NCI-H345 (cell line): ENCODE data around the gene BRDT.
"Not testable (repeated sequence)": the region's sequence is repeated elsewhere in the genome, so short reads cannot be mapped to it uniquely, and the experiment has no call there.

ENCODE experiments used
- DNase-seq: peaks from one replicate; lab custom pipeline; 2025; lab: John Stamatoyannopoulos, UW

BRDT gene

DNA sequence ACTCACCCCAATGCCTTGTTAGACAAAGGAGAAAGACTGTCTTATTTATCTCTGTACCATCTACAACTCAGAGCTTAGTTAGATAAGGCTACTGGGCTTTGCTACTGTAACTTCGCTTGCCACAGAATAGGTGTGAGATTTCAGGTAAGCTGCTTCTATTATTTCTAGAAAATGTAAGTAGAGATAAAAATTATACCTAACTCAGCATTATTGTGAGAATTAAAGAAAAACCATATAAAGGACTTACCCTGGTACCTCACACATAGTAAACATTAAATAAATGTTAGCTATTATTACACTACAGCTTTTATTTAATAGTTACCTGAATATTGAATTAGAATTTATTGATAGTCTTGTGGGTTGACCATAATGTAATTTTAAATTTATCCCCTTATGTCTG lies 44.1 kb downstream of the BRDT start:
- no peak for DNase-seq

DNA sequence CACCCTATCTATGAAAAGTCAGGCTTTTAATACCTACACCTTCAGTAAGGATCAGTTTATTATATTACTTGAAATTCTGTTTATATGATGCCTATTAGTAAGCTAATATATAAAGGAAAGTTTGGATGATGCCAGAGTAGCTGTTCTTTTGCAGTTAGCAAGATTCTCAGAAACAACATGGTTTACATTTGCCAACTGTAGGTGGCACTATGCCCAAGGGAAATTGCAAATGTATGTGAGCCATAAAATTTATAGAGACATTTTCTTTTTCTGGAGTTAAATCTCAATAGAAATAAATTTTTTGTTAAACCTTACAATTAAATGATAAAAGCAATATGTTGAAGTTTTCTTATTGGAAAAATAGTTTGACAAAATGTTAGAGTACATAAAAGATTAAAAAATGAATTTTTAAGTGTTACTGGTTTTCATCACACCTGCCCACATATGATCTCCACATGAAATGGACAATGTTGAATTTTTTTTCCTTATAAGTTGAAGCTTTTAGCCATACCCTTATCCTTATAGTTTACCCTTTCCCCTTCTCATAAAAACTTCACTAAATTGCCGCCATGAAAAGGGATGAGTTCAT lies 48.5 kb downstream of the BRDT start:
- DNase-seq, result peak; percentile 50

DNA sequence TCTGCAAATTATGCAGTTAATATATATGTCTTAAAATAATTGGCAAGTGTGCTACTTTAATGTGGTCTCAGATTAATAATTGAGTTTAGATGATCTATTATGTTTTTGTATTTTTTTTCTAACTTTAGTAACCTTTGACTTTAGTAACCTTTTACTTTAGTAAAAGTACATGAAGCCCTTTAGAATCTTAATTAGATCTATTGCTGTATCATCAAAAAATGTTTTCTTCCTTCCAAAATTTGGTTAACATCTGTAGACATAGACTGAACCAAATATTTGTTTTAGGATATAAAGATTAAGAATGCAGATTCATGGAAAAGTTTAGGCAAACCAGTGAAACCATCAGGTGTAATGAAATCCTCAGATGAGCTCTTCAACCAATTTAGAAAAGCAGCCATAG lies 54.9 kb downstream of the BRDT start:
- DNase-seq, result no peak

DNA sequence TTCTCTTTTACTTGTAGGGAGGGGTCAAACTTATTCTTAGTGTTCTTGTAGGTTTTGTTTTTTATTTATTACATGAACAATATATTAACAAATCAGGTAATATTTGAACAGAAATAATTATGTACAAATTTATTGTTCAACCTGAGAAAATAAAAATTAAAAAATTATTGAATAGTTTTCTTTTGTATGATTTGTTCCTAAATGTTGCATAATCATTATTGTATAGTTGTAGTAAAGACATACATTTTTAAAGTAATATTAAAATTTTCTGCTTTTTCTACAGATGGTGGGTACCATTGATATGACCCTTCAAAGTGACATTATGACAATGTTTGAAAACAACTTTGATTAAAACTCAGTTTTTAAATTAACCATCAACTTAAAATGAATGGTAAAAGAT lies 64.7 kb downstream of the BRDT start:
- DNase-seq, result no peak

DNA sequence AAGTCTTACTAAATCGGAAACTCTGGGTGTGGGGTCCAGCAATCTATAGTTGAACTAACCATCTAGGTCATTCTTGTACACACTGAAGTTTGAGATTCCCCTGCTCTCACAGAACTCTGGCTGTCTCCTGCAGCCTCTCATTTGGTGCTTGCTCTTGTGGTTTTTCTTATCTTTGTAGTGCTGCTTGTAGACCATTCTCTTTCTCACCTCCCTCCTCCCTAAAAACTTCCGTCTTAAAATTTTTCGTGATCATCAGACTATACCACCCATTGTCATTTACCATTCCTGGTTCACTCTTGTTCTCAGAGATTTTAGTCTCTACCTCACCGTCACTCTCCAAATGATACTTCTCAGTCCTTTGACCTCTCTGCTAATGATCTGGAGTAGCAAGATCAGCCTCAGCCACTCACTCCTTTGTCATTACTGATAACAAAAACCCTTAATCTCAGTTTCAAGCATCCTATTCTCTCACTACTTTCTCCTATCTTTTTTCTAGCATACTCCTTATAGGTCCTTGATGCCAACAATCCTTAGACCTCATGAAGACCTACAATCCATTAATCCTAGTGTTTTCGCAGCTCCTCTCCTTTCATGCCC lies 67.6 kb downstream of the BRDT start:
- DNase-seq, result no peak

DNA sequence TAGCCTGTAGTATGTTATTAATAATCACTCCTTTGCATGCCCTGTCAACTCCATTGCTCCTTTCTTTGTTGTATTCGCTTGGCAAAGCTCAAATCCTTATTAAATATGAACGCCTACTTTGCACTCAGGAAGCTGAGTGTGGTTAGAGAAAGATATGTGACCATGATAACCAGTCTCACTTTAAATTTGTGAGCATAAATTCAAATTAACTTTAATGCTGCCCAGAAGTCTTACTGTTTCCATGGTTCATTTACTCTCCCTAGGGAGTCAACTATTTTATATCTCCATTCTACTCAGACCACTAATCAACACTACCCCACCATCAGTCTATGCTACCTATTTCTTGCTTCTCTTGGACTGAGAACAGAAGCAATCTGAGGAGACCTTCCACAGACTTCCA lies 68.5 kb downstream of the BRDT start:
- no peak for DNase-seq

DNA sequence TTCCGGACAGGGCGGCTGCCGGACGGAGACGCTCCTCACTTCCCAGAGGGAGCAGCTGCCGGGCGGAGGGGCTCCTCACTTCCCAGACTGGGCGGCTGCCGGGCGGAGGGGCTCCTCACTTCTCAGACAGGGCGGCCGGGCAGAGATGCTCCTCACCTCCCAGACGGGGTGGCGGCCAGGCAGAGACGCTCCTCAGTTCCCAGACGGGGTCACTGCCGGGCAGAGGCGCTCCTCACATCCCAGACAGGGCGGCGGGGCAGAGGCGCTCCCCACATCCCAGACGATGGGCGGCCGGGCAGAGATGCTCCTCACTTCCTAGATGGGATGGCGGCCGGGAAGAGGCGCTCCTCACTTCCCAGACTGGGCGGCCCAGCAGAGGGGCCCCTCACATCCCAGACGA lies 76.8 kb downstream of the BRDT start:
- DNase-seq, result not testable (repeated sequence)

DNA sequence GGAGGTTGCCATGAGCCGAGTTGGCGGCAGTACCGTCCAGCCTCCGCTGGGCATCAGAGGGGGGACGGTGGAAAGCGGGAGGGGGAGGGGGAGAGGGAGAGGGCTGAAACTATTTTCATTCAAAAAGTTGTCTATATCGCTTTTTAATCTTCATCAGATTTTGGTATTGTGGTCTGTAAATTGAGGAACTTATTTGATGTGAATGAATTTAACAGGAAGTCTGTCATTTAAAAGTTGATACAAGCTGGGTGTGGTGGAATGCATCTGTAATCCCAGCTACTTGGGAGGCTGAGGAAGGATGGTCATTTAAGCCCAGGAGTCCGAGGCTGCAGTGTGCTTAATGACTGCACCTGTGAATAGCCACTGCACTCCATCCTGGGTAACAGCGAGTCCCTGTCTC lies 77.6 kb downstream of the BRDT start:
- no peak for DNase-seq

DNA sequence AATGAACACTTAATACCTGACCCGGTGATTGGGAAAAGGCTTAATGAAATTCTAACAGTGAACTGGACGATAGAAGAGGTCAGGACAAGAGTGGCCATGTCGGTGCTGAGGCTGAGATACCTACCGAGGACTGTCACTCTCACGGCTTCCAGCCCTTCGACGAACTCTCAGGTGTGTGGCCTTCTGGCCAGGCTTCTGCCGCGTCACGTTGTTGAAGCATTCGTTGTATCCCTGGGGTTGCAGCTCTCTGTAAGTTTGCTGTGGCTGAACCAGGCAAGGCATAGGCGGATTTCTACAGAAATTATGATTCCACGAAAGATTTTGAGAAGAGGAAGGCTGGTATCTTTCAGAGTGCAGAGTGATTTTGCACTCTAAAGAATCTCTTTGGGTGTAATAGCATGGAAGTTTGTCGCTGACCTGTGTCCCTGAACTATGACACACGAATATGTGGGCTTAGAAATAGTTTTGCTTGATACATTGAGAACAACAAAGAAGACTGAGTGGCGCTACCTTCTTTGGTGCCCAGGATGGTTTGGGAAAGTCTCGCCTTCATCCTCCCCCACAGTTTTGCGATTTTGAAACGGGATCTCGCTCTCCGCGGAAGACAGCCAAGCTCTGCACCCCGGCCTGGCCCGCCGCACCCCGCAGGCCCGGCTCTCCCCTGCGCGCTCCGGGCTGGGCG lies 80.2 kb downstream of the BRDT start:
- no peak for DNase-seq

DNA sequence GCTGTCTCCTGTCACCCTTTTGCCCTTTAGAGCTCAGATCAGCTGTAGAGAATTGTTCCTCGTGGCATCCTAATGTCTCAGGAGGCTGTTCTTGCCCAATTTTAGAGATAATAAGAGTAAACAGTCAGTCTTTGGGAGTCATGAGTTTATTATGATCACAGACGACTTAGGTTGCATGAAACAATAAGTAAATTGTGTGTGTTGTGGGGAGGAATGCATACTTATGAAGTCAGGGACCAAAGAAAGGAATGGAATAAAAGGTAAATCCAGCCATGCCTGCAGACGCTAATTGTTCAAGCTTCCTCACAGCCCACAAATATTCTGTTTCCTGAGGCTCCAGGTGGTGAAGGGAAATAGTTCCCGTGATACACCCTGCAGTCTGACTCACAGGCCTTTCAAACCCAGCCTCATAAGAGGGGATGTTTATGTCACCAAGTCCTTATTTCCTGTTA lies 81.5 kb downstream of the BRDT start:
- no peak for DNase-seq

DNA sequence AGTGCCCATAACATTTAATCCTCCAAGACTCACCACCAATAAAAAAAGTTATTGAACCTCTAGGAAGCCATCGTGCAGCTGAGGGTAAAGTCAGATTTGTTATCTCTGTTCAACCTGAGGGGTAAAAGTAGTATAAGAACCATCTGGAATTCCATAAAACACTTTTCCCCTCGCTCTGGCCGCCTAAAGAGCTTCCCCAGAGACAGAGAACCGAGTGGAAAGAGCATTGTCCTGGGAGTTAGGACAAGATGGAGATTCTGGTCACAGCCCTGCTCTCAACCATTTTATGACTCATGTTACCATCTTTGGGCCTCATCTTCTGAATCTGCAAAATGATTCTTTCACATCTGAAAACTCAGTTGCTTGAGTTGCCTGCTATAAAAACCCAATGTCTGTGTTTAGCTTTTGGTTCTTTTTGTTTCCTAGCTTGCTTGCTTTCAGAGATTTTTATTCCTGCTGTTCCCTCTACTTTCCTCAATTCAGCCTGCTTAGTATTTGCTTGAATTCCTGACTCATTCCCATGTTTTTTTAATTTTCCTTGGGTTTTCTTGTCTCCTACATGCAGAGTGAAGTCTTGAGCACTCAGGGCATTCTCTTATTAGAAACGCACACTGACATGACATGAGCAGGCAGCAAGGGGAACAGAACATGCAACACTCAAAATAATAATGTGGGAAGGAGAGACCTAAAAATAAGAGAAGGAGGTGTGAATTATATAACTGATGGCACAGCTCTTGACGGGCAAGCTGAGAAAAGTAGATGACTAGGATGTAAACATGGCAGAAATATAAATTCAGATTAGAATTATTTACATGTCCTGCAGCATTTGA lies 82.3 kb downstream of the BRDT start:
- DNase-seq, result no peak

DNA sequence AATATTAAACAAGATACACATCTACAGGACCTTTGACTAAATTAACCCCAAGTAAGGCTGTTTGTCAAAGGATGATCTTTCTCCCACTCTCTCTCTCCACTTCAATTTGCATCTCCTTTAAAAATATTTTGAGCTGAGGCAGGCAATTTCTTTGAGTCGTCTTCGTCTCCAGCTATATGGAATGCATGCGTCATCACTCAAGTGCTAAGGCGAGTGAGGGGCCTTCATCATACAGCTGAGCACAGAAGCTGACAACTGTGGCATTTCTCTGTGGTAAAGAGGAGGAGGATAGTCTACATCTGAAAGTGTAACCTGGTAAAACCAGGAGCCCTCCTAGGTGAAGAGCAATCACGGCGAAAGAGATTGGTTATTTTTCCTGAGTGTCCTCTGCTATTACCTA lies 88.2 kb downstream of the BRDT start:
- DNase-seq, result no peak

DNA sequence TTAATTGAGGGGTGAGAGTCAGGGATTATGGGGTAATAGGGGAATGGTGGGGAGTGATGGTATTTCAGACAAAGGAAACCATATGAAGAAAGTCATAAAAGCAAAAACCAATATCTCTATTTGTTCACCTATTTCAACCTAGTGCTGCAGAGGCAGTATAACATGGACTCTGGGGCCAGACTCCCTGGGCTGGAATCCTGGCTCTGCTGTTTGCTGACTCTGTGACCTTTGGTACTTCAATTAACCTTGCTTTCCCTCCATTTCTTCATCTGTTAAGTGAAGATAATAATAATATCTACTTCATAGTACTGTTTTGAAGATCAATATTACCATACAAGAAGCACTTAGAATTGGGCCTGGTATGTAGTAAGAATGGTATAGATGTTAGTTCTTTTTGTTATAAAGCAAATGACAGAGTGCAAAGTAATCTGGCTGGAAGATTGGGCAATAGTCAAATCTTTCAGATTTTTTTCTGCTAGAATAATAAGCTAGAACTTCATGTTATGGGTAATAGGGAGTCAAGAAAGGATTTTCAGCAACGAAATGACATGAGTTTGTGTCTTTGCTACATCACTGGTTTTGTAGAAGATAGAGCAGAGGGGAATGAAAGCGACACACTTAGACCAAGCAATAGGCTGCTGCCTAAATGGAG lies 89.6 kb downstream of the BRDT start:
- no peak for DNase-seq

DNA sequence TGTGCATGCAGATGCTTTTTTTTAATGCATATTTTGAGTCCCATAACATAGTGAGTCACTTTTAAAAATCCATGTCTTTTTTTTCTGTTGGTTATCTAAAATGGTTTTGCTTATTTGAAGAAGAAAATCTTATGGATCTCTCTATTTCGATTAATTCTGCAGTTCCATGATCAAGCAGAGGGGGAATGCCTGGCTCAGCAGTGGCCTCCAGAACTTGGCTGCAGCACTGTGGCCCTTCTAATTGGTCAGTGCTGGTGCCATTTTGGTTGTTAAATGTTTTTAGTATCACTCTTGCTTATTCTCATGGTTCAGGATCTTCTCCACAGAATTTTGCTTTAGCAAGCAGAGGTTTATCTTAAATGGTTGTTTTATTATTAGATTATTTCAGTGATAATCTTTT lies 91.8 kb downstream of the BRDT start:
- no peak for DNase-seq

DNA sequence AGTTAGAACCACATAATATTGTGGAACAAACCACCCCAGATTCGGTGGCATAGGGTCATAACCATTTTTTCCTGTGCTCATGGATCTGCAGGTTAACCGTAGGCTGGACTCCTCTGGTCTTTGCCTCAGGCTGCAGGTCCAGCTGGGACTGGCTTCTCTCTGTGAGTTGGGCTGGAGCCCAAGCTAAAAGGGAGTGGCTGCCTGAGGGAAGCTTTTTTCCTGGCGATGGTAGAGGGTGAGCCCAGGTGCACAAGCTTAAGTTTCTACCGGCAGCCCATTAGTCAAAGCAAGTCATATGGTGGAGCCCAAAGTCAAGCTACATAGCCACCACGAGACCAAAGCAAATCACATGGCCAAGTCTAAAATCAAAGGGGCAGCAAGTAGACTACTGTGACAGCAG lies 94.4 kb downstream of the BRDT start:
- no peak for DNase-seq

DNA sequence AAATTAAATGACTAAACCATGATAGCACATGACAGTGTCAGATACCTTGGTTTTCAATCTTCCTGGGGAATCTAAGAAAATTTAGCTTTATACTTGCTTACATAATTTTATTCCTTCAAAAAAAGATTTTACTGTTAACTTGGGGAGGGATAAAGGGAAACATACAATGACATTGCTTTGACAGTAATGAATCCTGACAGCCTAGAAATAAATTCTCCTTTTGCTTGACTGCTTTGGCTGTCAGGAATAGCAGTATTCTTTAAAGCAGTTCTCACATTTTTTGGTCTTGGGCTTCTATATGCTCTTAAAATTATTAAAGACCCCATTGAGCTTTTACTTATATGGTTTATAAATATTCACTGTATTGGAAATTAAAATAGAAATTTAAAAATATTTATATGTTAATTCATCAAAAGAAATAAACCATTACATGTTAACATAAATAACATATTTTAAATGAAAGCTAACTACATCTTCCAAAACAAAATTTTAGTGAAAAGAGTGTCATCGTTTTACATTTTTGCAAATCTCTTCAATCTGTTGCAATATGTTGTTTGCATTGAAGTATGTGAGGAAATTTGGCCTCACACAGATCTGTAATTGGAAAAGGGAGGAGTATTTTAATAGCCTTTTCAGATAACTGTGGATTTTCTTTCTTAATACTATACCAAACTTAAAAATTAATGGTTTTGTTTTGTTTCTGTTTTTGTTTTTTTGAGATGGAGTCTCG lies 96.7 kb downstream of the BRDT start:
- no peak for DNase-seq

DNA sequence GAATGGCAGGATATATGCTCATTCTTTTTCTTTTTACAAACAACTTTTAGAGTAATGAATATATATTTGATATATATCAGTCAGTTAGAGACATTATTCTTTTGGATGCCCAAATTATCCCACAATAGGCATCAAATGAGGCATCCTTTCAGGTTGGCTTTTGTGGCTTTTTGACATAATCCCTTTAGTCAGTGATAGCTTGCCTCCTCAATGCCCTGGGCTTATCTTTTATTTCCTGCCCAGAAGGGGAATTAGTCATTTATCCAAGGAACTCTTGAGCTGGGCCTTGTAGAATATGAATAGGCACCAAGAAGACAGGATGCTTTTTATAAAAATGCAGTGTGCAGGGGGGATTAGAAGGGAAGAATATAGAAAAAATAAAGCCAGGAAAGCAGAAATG lies 102.7 kb downstream of the BRDT start:
- no peak for DNase-seq
